Cardiac muscle cell (in vitro differentiated cells and primary cell): ENCODE measurements around the gene YOD1. TPM values are rescaled to one million over a fixed set of nuclear protein-coding genes. Genes with fewer than 3 reads are reported as not detected.

Experiments used
- DNase-seq, 2 donors: peaks; one replicate each; pipeline versions ENCODE4 v3.0.0 to v3.0.0-alpha.2; 2010 to 2017; ENCODE audit warnings: low read depth in 1 of 2, low spot score in 1 of 2
- H3K27ac ChIP-seq: fragments of 200-600 bp; sonication (generic); 2 replicates; pipeline ENCODE4 v1.5.1; 2016
- H3K27me3 ChIP-seq: fragments of 200-600 bp; sonication (generic); 2 replicates; pipeline ENCODE4 v1.6.0; 2016; ENCODE audit warnings: control low read depth
- H3K36me3 ChIP-seq: fragments of 200-600 bp; sonication (generic); 2 replicates; pipeline ENCODE4 v1.5.1; 2016; ENCODE audit warnings: control low read depth
- H3K4me1 ChIP-seq: fragments of 200-600 bp; sonication (generic); 2 replicates; pipeline ENCODE4 v1.8.1; 2017; ENCODE audit warnings: low read depth, mild to moderate bottlenecking, mixed run types
- H3K4me3 ChIP-seq: fragments of 200-600 bp; sonication (generic); 2 replicates; pipeline ENCODE4 v1.5.1; 2016; ENCODE audit warnings: mild to moderate bottlenecking
- H3K9me3 ChIP-seq: fragments of 200-600 bp; sonication (generic); 2 replicates; pipeline ENCODE4 v1.5.1; 2017; ENCODE audit warnings: low read depth, mild to moderate bottlenecking, control low read depth
- CTCF ChIP-seq: IDR thresholded peaks from 2 replicates; pipeline ENCODE4 v1.5.1; 2012; ENCODE audit warnings: low read depth, mild to moderate bottlenecking, low read length
- polyA plus RNA-seq: library from polyadenylated mRNA; unstranded; fragments of >200 nt; fragmentation: Nextera tagmentation; extraction: Ambion mirVana; gene quantifications from 2 replicates; pipeline ENCODE4 v1.2.1, GENCODE V29; 2016
- total RNA-seq: library from RNA; depleted of rRNA; stranded (reverse); fragments of >200 nt; gene quantifications from 2 replicates; pipeline ENCODE4 v1.2.3, GENCODE V29; 2016

Gene YOD1
- total and polyA plus RNA-seq, 2 experiments from 2014 or later: 3.8 to 8.8 TPM

GRCh38 chr1:207003210-207003609 is 47.8 kb downstream of the YOD1 start:
- no peaks in the 10 kb centered on the region for H3K27me3 ChIP-seq
- no peaks in the 10 kb centered on the region for H3K9me3 ChIP-seq
- DNase-seq: no peak
- H3K4me3 ChIP-seq: no peak overlapping the region
- H3K27ac ChIP-seq: no peak overlapping the region
- no peaks in the 10 kb centered on the region for H3K4me1 ChIP-seq
- H3K36me3 ChIP-seq: no peaks in the 10 kb centered on the region
- TF ChIP-seq CTCF: no peak

GRCh38 chr1:207002724-207003146 is 48.3 kb downstream of the YOD1 start:
- DNase-seq: peak in 1 of 2 donors; percentile 20
- no peak overlapping the region for H3K27ac ChIP-seq
- H3K4me3 ChIP-seq: no peak overlapping the region
- H3K27me3 ChIP-seq: no peaks in the 10 kb centered on the region
- H3K4me1 ChIP-seq: no peaks in the 10 kb centered on the region
- no peaks in the 10 kb centered on the region for H3K36me3 ChIP-seq
- TF ChIP-seq CTCF: no peak
- H3K9me3 ChIP-seq: no peaks in the 10 kb centered on the region

- Histone ChIP-seq H3K9me3 (no peaks in the 10 kb centered on the region), H3K4me3 (no peak overlapping the region), H3K36me3 (no peaks in the 10 kb centered on the region), H3K4me1 (no peaks in the 10 kb centered on the region), H3K27me3 (no peaks in the 10 kb centered on the region), H3K27ac (no peak overlapping the region)
- no peak for TF ChIP-seq CTCF
- no peak for DNase-seq
Observed at GRCh38 chr1:207001492-207002245, 49.3 kb downstream of the YOD1 start.

GRCh38 chr1:207000651-207001291 is 50.2 kb downstream of the YOD1 start:
- Histone ChIP-seq H3K27me3 (no peaks in the 10 kb centered on the region), H3K9me3 (no peaks in the 10 kb centered on the region), H3K4me1 (no peaks in the 10 kb centered on the region), H3K27ac (no peak overlapping the region), H3K36me3 (no peaks in the 10 kb centered on the region), H3K4me3 (no peak overlapping the region)
- no peak for DNase-seq
- TF ChIP-seq CTCF: no peak

GRCh38 chr1:206998816-206999215 is 52.2 kb downstream of the YOD1 start:
- Histone ChIP-seq H3K27me3 (no peaks in the 10 kb centered on the region), H3K36me3 (no peaks in the 10 kb centered on the region), H3K4me3 (no peak overlapping the region), H3K27ac (no peak overlapping the region), H3K9me3 (no peaks in the 10 kb centered on the region), H3K4me1 (no peaks in the 10 kb centered on the region)
- TF ChIP-seq CTCF: no peak
- DNase-seq: no peak

Other genes starting within 250 kb of the YOD1 start
- not detected in 2 replicates for gene IL20, start 185.6 kb downstream of the YOD1 start, total RNA-seq
- not detected in 2 replicates for gene IL20, start 185.6 kb downstream of the YOD1 start, polyA plus RNA-seq
- gene IL24, start 153.8 kb downstream of the YOD1 start, total RNA-seq: not detected in 2 replicates
- not detected in 2 replicates for gene IL24, start 153.8 kb downstream of the YOD1 start, polyA plus RNA-seq
- not detected in 2 replicates for gene FCMR, start 129.3 kb downstream of the YOD1 start, total RNA-seq
- not detected in 2 replicates for gene FCMR, start 129.3 kb downstream of the YOD1 start, polyA plus RNA-seq
- not detected in 2 replicates for gene PIGR, start 104.7 kb downstream of the YOD1 start, total RNA-seq
- not detected in 2 replicates for gene PIGR, start 104.7 kb downstream of the YOD1 start, polyA plus RNA-seq
- gene FCAMR, start 80.7 kb downstream of the YOD1 start, total RNA-seq: not detected in 2 replicates
- not detected in 2 replicates for gene FCAMR, start 80.7 kb downstream of the YOD1 start, polyA plus RNA-seq
- gene C1orf116, start 18.5 kb downstream of the YOD1 start, total RNA-seq: 0.21 TPM in 2 replicates
- gene C1orf116, start 18.5 kb downstream of the YOD1 start, polyA plus RNA-seq: 0.29 TPM in 1 of 2 replicates, not detected in the other
- 3.6 and 5.7 TPM in 2 replicates for gene PFKFB2, start 2.1 kb upstream of the YOD1 start, total RNA-seq
- gene PFKFB2, start 2.1 kb upstream of the YOD1 start, polyA plus RNA-seq: 3.6 and 6.0 TPM in 2 replicates
- not detected in 2 replicates for gene C4BPB, start 37.7 kb upstream of the YOD1 start, total RNA-seq
- gene C4BPB, start 37.7 kb upstream of the YOD1 start, polyA plus RNA-seq: not detected in 2 replicates
- gene C4BPA, start 53.0 kb upstream of the YOD1 start, total RNA-seq: not detected in 2 replicates
- gene C4BPA, start 53.0 kb upstream of the YOD1 start, polyA plus RNA-seq: not detected in 2 replicates